Endothelial cell of umbilical vein (primary cell): ENCODE results near the gene ANK2.

Source experiments
- EZH2 ChIP-seq: IDR thresholded peaks from 2 replicates; pipeline ENCODE4 v1.6.1; 2012; ENCODE audit warnings: borderline replicate concordance, low read depth, mild to moderate bottlenecking, moderate library complexity, low read length, inconsistent platforms; ENCODE audit not compliant: severe bottlenecking
- FOS ChIP-seq: IDR thresholded peaks from 2 replicates; pipeline ENCODE4 v1.6.1; 2011; ENCODE audit warnings: mild to moderate bottlenecking, low read length, moderate library complexity, borderline replicate concordance; ENCODE audit not compliant: insufficient read depth
- POLR2A ChIP-seq: IDR thresholded peaks from 2 replicates; pipeline ENCODE4 v1.6.1; 2012; ENCODE audit warnings: low read depth, mild to moderate bottlenecking, control low read depth, low read length
- POLR2AphosphoS5 ChIP-seq: IDR thresholded peaks from 2 replicates; pipeline ENCODE4 v1.6.1; 2012; ENCODE audit warnings: low read depth, mild to moderate bottlenecking, control low read depth, low read length, moderate library complexity; ENCODE audit not compliant: insufficient read depth
- TF ChIP-seq, protein P1 (sequence below), 2 donors: IDR thresholded peaks; 1 replicate in 1 of 2; 2 replicates in 1 of 2; pipeline ENCODE4 v1.5.1; 2011; ENCODE audit warnings: low read length in 2 of 2, mild to moderate bottlenecking in 2 of 2, moderate library complexity in 2 of 2, control low read depth in 1 of 2, inconsistent platforms in 1 of 2, low read depth in 1 of 2; ENCODE audit not compliant: insufficient read depth in 1 of 2; ENCODE audit errors: extremely low read depth in 1 of 2

DNA sequence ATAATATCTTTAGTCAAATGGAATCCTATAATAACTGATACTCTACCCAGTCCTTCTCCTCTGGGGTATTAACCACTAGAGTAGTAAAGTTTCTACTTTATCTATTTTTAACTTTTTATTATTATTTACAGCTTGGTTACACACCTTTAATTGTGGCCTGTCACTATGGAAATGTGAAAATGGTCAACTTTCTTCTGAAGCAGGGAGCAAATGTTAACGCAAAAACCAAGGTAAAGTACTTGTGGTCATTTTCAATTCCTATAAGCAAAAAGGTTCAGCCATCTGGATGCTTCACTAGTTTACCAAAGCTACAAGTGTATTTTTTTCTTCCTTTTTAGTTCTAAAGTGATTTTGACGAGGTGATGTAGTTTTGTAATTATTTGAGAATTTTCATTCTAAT lies 238.8 kb downstream of the ANK2 start:
- TF ChIP-seq, protein P1, sequence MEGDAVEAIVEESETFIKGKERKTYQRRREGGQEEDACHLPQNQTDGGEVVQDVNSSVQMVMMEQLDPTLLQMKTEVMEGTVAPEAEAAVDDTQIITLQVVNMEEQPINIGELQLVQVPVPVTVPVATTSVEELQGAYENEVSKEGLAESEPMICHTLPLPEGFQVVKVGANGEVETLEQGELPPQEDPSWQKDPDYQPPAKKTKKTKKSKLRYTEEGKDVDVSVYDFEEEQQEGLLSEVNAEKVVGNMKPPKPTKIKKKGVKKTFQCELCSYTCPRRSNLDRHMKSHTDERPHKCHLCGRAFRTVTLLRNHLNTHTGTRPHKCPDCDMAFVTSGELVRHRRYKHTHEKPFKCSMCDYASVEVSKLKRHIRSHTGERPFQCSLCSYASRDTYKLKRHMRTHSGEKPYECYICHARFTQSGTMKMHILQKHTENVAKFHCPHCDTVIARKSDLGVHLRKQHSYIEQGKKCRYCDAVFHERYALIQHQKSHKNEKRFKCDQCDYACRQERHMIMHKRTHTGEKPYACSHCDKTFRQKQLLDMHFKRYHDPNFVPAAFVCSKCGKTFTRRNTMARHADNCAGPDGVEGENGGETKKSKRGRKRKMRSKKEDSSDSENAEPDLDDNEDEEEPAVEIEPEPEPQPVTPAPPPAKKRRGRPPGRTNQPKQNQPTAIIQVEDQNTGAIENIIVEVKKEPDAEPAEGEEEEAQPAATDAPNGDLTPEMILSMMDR (IDR thresholded peaks at IDR 0.05; ENCODE audit: extremely low read depth in 1 of 2, insufficient read depth in 1 of 2, low read depth in 1 of 2, low read length in 2 of 2), result no peak
- TF ChIP-seq FOS, result no peak
- TF ChIP-seq POLR2A, result no peak
- TF ChIP-seq POLR2AphosphoS5, result no peak
- TF ChIP-seq EZH2, result no peak
